Activated gamma-delta T cell treated with Interleukin-2 at 50 U/mL for 16 hours (primary cell): ENCODE results near the gene UTP18.
"Not testable (repeated sequence)": the region's sequence is repeated elsewhere in the genome, so short reads cannot be mapped to it uniquely, and the experiment has no call there.

Source experiments
- DNase-seq: peaks from one replicate; pipeline ENCODE4 v3.0.0-alpha.2; 2020

Gene UTP18

GRCh38 chr17:51259564-51260236 is 646 bp upstream of the UTP18 start, which contains the start of gene MBTD1:
Gene MBTD1, minus strand, starts transcription at chr17:51260049. Its CDS starts 34,888 bp downstream, at chr17:51225161.
- DNase-seq, result peak; percentile 96

- no peak for DNase-seq
Observed at GRCh38 chr17:51261024-51261963, 948 bp downstream of the UTP18 start.

- DNase-seq, result no peak
Observed at GRCh38 chr17:51263006-51263405, 2.7 kb downstream of the UTP18 start.

- DNase-seq, result not testable (repeated sequence)
Observed at GRCh38 chr17:51264466-51264865, 4.1 kb downstream of the UTP18 start.

- DNase-seq, result no peak
Observed at GRCh38 chr17:51269991-51270390, 9.6 kb downstream of the UTP18 start.

- DNase-seq, result no peak
Observed at GRCh38 chr17:51270636-51271035, 10.3 kb downstream of the UTP18 start.

GRCh38 chr17:51272812-51273211 is 12.5 kb downstream of the UTP18 start:
- no peak for DNase-seq

- DNase-seq, result no peak
Observed at GRCh38 chr17:51275381-51275780, 15.0 kb downstream of the UTP18 start.

- DNase-seq, result no peak
Observed at GRCh38 chr17:51279183-51279582, 18.8 kb downstream of the UTP18 start.

GRCh38 chr17:51287412-51287811 is 27.1 kb downstream of the UTP18 start:
- DNase-seq, result no peak

- no peak for DNase-seq
Observed at GRCh38 chr17:51289696-51290111, 29.4 kb downstream of the UTP18 start.

- DNase-seq, result not testable (repeated sequence)
Observed at GRCh38 chr17:51294338-51294737, 34.0 kb downstream of the UTP18 start.

- no peak for DNase-seq
Observed at GRCh38 chr17:51298508-51299371, 38.4 kb downstream of the UTP18 start.

- DNase-seq, result no peak
Observed at GRCh38 chr17:51299859-51300258, 39.5 kb downstream of the UTP18 start.

GRCh38 chr17:51305182-51305581 is 44.8 kb downstream of the UTP18 start:
- no peak for DNase-seq

- not testable (repeated sequence) for DNase-seq
Observed at GRCh38 chr17:51312003-51312402, 51.7 kb downstream of the UTP18 start.

- no peak for DNase-seq
Observed at GRCh38 chr17:51319186-51319585, 58.8 kb downstream of the UTP18 start.

GRCh38 chr17:51322390-51323029 is 62.2 kb downstream of the UTP18 start:
- no peak for DNase-seq

- no peak for DNase-seq
Observed at GRCh38 chr17:51325471-51325870, 65.1 kb downstream of the UTP18 start.

- not testable (repeated sequence) for DNase-seq
Observed at GRCh38 chr17:51330861-51331503, 70.6 kb downstream of the UTP18 start.

GRCh38 chr17:51335006-51335590 is 74.8 kb downstream of the UTP18 start:
- DNase-seq, result no peak
